ENCODE results near the gene ACVR1B. TPM values are rescaled to one million over a fixed set of nuclear protein-coding genes. Genes with fewer than 3 reads are reported as not detected.

Gene ACVR1B
- total RNA-seq, 1 experiment from 2014 or later: 112 TPM

DNA sequence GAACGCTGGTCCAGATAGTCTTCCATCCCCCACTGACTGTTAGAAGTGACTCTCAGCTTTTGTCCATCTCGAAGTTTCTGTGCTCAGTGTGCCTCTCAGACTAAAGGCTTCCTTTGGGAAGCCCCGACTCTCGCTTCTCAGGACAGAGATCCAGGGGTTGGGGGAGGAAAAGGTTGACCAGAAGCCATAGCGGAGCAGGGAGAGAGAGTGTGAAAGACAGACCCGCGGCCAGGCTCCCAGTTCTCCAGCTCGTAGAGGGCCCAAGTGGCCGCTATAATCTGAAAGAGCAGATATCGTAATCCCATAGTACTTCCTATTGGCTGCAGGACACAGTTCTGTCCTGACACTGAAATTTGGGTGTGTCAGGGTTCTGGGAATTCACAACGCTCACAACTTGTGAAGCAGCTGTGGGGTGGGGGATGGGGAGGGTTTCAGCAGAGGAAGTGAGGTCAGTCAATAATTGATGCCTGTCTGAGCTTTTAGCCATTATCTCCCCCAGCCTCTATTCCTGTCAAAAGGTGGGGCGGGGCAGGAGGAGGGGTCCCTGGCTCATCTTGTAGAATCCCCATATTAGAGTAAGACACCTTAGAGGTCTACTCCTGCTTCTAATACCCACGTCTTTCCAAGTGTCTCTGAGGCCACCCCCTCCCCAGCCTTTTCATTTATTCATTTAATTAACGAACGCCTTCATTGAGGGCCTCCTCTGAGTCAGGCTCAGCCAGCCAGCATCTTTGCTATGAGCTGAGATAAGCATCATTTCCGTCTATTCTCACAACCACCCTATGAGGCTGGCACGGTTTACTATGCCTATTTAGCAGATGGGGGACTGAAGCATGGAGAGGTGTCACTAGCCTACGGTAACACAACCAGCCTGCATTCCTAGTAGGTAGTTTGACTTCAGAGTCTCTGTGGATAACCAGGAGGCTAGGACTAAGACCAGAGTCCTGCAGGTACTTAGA, 45.7 kb upstream of the ACVR1B start:
- H3K36me3 Mint-ChIP-seq (ENCODE audit: insufficient read depth, unreplicated experiment): no peaks in the 10 kb centered on the region
- ChIA-PET CTCF (interaction anchor here (0.6 to 0.9 kb wide), 4 partner anchors 11 to 127 kb away, joined by 3 to 5 read pairs (median 4); no protein-coding TSS in a partner anchor), POLR2A (no interaction called here)
- no TSS peak for BruUV-seq (replicated peaks)
- H3K4me1 Mint-ChIP-seq (ENCODE audit: low read depth, unreplicated experiment): peaks cover 8% of the 10 kb centered on the region
- H3K27me3 Mint-ChIP-seq (ENCODE audit: insufficient read depth, unreplicated experiment): no peaks in the 10 kb centered on the region
- no peak overlapping the region for H3K4me3 Mint-ChIP-seq (ENCODE audit: unreplicated experiment)
- TF ChIP-seq, protein P1, sequence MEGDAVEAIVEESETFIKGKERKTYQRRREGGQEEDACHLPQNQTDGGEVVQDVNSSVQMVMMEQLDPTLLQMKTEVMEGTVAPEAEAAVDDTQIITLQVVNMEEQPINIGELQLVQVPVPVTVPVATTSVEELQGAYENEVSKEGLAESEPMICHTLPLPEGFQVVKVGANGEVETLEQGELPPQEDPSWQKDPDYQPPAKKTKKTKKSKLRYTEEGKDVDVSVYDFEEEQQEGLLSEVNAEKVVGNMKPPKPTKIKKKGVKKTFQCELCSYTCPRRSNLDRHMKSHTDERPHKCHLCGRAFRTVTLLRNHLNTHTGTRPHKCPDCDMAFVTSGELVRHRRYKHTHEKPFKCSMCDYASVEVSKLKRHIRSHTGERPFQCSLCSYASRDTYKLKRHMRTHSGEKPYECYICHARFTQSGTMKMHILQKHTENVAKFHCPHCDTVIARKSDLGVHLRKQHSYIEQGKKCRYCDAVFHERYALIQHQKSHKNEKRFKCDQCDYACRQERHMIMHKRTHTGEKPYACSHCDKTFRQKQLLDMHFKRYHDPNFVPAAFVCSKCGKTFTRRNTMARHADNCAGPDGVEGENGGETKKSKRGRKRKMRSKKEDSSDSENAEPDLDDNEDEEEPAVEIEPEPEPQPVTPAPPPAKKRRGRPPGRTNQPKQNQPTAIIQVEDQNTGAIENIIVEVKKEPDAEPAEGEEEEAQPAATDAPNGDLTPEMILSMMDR (IDR thresholded peaks at IDR 0.05; ENCODE audit: insufficient read depth in 1 of 2, low read depth in 1 of 2, low read length in 1 of 2, severe bottlenecking in 1 of 2, unreplicated experiment in 1 of 2): no peak
- DNase-seq: peak in 1 of 2 experiments; percentile 40
- no peaks in the 10 kb centered on the region for H3K9me3 ChIP-seq
- no peaks in the 10 kb centered on the region for H3K27me3 ChIP-seq (replicated peaks; ENCODE audit: control insufficient read depth, insufficient read depth, low read length)
- no peaks in the 10 kb centered on the region for H3K9me3 Mint-ChIP-seq (ENCODE audit: unreplicated experiment)
- H3K4me1 ChIP-seq: peaks cover 6% of the 10 kb centered on the region
- H3K4me3 ChIP-seq (ENCODE audit: low read depth, low read length): no peak overlapping the region
- intact Hi-C loops (cut with micrococcal nuclease; ENCODE audit: unreplicated experiment): no loop called here
- H3K36me3 ChIP-seq (ENCODE audit: control insufficient read depth, insufficient read depth, low read length): no peaks in the 10 kb centered on the region
- H3K27ac Mint-ChIP-seq (ENCODE audit: unreplicated experiment): no peak overlapping the region

DNA sequence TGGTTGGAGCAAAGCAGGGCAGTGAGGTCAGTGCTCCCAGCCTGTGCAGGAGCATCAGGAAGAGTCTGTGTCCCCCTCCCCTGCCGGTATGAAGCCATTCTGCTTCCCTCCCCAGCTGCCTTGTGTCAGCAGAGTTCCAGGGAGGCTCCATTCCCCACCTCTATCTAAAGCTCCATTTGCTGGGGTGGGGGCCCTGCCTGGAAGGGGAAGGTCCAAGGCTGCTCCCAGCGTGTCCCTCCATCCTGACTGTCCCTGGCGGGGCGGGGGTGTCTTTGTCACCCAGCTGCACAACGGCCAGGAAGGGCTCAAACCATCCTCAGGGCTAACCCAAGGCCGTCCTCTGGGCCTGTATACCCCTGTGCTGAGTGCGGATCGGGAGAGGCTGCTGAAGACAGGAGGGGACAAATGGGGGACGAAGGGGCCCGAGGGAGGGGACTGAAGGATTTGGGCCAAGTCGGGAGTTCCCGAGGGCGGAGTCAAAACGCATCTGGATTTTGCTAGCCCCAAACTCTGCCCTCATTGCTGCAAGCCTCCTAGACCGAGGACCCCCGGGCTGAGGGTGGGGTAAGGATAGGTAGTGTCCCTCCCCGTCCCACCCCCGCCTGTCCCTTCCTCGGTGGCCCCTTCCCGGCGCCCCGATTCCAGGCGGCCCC, 44.9 kb upstream of the ACVR1B start:
- CTCF ChIA-PET: interaction anchor here (0.7 kb wide), 1 partner anchor 31 kb away, joined by 3 read pairs; no protein-coding TSS in a partner anchor
- no peaks in the 10 kb centered on the region for H3K9me3 Mint-ChIP-seq (ENCODE audit: unreplicated experiment)
- no TSS peak for BruUV-seq (replicated peaks)
- TF ChIP-seq, protein P1 (IDR thresholded peaks at IDR 0.05; ENCODE audit: insufficient read depth in 1 of 2, low read depth in 1 of 2, low read length in 1 of 2, severe bottlenecking in 1 of 2, unreplicated experiment in 1 of 2): no peak
- peaks cover 8% of the 10 kb centered on the region for H3K4me1 Mint-ChIP-seq (ENCODE audit: low read depth, unreplicated experiment)
- Histone ChIP-seq H3K27me3 (replicated peaks; ENCODE audit: control insufficient read depth, insufficient read depth, low read length) (no peaks in the 10 kb centered on the region), H3K36me3 (ENCODE audit: control insufficient read depth, insufficient read depth, low read length) (no peaks in the 10 kb centered on the region), H3K9me3 (no peaks in the 10 kb centered on the region), H3K4me3 (ENCODE audit: low read depth, low read length) (no peak overlapping the region), H3K4me1 (no peaks in the 10 kb centered on the region; the same call in 1 of the 2 replicates)
- H3K27me3 Mint-ChIP-seq (ENCODE audit: insufficient read depth, unreplicated experiment): no peaks in the 10 kb centered on the region
- peak in 1 of 2 experiments; percentile 28 for DNase-seq
- POLR2A ChIA-PET: no interaction called here
- intact Hi-C loops (cut with micrococcal nuclease; ENCODE audit: unreplicated experiment): no loop called here
- no peak overlapping the region for H3K27ac Mint-ChIP-seq (ENCODE audit: unreplicated experiment)
- H3K36me3 Mint-ChIP-seq (ENCODE audit: insufficient read depth, unreplicated experiment): no peaks in the 10 kb centered on the region
- no peak overlapping the region for H3K4me3 Mint-ChIP-seq (ENCODE audit: unreplicated experiment)

DNA sequence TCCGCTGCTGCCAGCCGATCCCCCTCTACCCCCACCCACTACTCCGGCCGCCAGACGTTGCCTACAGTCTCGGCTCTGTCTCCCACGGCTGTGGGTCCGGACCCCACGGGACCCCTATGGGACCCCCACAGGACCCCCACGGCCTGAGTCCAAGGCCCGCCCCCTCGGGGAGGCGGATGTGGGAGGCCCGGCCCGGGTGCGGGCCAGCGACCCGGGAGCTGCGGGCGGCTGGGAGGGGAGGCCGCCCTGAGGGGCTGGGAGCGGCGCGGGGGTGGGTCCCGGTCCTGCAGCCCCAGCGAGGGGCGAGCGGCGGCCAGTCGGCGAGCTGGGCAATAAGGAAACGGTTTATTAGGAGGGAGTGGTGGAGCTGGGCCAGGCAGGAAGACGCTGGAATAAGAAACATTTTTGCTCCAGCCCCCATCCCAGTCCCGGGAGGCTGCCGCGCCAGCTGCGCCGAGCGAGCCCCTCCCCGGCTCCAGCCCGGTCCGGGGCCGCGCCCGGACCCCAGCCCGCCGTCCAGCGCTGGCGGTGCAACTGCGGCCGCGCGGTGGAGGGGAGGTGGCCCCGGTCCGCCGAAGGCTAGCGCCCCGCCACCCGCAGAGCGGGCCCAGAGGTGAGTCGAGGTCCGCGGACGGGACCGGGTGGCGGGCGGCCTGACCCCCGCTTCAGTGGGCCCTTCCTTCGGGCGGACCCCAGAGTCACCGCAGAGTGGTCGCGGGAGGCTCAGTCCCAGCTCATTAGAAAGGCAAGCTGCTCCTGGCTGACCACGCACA, 44.2 kb upstream of the ACVR1B start, which contains the start of gene ACVRL1:
TSS of gene ACVRL1 (plus strand) at position 422 of the 773 bp plus-strand sequence. CDS start 4,971 bp downstream, outside the sequence.
- no peaks in the 10 kb centered on the region for H3K36me3 Mint-ChIP-seq (ENCODE audit: insufficient read depth, unreplicated experiment)
- POLR2A ChIA-PET: no interaction called here
- Histone ChIP-seq H3K4me1 (no peaks in the 10 kb centered on the region; the same call in 1 of the 2 replicates), H3K36me3 (ENCODE audit: control insufficient read depth, insufficient read depth, low read length) (no peaks in the 10 kb centered on the region), H3K9me3 (no peaks in the 10 kb centered on the region), H3K27me3 (replicated peaks; ENCODE audit: control insufficient read depth, insufficient read depth, low read length) (no peaks in the 10 kb centered on the region), H3K4me3 (ENCODE audit: low read depth, low read length) (no peak within 1 kb of the TSS)
- intact Hi-C loops (cut with micrococcal nuclease; ENCODE audit: unreplicated experiment): no loop called here
- DNase-seq: peak in 1 of 2 experiments; percentile 19
- H3K4me1 Mint-ChIP-seq (ENCODE audit: low read depth, unreplicated experiment): peaks cover 8% of the 10 kb centered on the region
- BruUV-seq (replicated peaks): no TSS peak
- no peaks in the 10 kb centered on the region for H3K27me3 Mint-ChIP-seq (ENCODE audit: insufficient read depth, unreplicated experiment)
- TF ChIP-seq, protein P1 (IDR thresholded peaks at IDR 0.05; ENCODE audit: insufficient read depth in 1 of 2, low read depth in 1 of 2, low read length in 1 of 2, severe bottlenecking in 1 of 2, unreplicated experiment in 1 of 2): no peak
- no peak within 1 kb of the TSS for H3K27ac Mint-ChIP-seq (ENCODE audit: unreplicated experiment)
- no peak within 1 kb of the TSS for H3K4me3 Mint-ChIP-seq (ENCODE audit: unreplicated experiment)
- CTCF ChIA-PET: interaction anchor here (0.6 to 1.1 kb wide), 2 partner anchors 27 to 31 kb away, joined by 4 to 5 read pairs; no protein-coding TSS in a partner anchor
- H3K9me3 Mint-ChIP-seq (ENCODE audit: unreplicated experiment): no peaks in the 10 kb centered on the region

All from Caco-2 (cell line).